Small intestine (tissue), 7 donors: ENCODE data around the gene DSEL. TPM values are rescaled to one million over a fixed set of nuclear protein-coding genes. Genes with fewer than 3 reads are reported as not detected.

Source experiments
- DNase-seq, 2 donors: peaks; one replicate each; pipeline versions ENCODE4 v3.0.0 to v3.0.0-alpha.2; 2013
- FAIRE-seq: peaks from 2 replicates; lab custom pipeline; 2012; peaks lifted over from hg19 to GRCh38; lab: Jason Lieb, UNC
- H3K27ac ChIP-seq, 3 donors: one replicate each; pipeline ENCODE4 v1.5.1; 2013; ENCODE audit warnings: low read length in 2 of 3, mild to moderate bottlenecking in 2 of 3, control low read depth in 1 of 3, inconsistent platforms in 1 of 3, low read depth in 1 of 3, moderate library complexity in 1 of 3
- H3K27me3 ChIP-seq, 3 donors: one replicate each; pipeline ENCODE4 v1.6.1; 2013; ENCODE audit warnings: low read length in 3 of 3, inconsistent platforms in 1 of 3; ENCODE audit not compliant: control insufficient read depth in 3 of 3, insufficient read depth in 3 of 3
- H3K36me3 ChIP-seq, 3 donors: one replicate each; pipeline ENCODE4 v1.6.1; 2013; ENCODE audit warnings: low read length in 3 of 3, inconsistent platforms in 1 of 3, low read depth in 1 of 3, mild to moderate bottlenecking in 1 of 3, moderate library complexity in 1 of 3; ENCODE audit not compliant: control insufficient read depth in 3 of 3, insufficient read depth in 2 of 3
- H3K4me1 ChIP-seq, 3 donors: one replicate each; pipeline ENCODE4 v1.6.1; 2013; ENCODE audit warnings: low read length in 2 of 3, inconsistent platforms in 1 of 3, low read depth in 1 of 3, mild to moderate bottlenecking in 1 of 3, moderate library complexity in 1 of 3; ENCODE audit not compliant: control insufficient read depth in 3 of 3, insufficient read depth in 2 of 3
- H3K4me3 ChIP-seq, 3 donors: one replicate each; pipeline ENCODE4 v1.5.1; 2013; ENCODE audit warnings: low read length in 3 of 3, control low read depth in 1 of 3, inconsistent platforms in 1 of 3, low read depth in 1 of 3, mild to moderate bottlenecking in 1 of 3, moderate library complexity in 1 of 3
- H3K9me3 ChIP-seq, 2 donors: one replicate each; pipeline ENCODE4 v1.6.1; 2013; ENCODE audit warnings: low read depth in 1 of 2, low read length in 1 of 2; ENCODE audit not compliant: control insufficient read depth in 2 of 2, insufficient read depth in 1 of 2
- WGBS, 3 donors: extraction: QIAGEN DNeasy Blood & Tissue Kit; methylation state at CpG; one replicate each; pipeline ENCODE4 v1.1.7; 2013; 5-methylcytosine and 5-hydroxymethylcytosine counted together
- polyA plus RNA-seq, 4 donors: library from polyadenylated mRNA; stranded (reverse) in 3 of 4; unstranded in 1 of 4; fragments of 200-250 nt in 3 of 4; fragments of 120-200 nt in 1 of 4; gene quantifications; one replicate each; pipeline versions ENCODE4 v1.2.1 to v1.2.3, GENCODE V29; 2013
- donor health status: healthy with polysubstance abuse.
- donor health status: control.
- donor health status: control.
- donor health status: Bipolar disorder and iron deficiency.
- donor health status: healthy.

Gene DSEL
- polyA plus RNA-seq, 4 donors, result 0.27 to 5.7 (median 1.3) TPM; not detected in 1

DNA sequence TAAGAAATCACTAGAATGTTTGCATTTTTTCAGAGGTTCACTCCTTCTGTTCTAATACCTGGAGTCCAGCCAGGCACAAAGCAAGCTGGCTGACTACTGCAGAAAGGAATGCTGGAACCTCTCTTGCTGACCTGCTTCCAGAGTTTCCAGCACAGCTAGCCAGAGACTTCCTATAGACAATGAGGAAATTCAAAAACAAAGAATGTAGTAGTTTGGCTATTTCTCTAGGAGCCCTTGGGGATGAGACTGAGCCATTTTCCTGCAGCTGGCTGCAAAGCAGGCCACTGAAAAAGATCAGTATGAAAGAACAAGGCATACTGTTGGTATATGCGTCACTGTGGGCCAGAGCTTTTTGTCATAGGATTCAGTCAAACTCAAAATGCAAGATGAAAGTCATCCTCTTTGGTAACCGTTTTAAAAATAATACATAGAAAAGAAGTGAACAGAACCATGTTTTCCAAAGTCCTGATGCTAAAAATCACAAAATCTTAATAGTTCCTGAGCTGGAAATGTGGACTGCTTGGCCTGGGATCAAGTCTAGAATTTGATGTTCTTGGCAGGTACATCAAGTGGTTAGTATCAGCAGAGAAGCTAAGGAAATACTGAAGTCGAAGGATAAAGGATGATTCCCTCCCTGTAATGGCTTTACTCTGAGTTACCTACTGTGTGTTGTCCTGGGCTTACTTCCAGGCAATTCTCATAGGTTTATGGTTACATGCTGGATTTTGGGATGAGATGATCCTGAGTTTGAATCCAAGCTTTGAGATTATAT is 9.0 kb upstream of the DSEL start:
- peak in 1 of 2 donors; percentile 36 for DNase-seq
- no peak overlapping the region for H3K4me3 ChIP-seq

GRCh38 chr18:67520351-67520921 is 3.9 kb upstream of the DSEL start:
- no peaks in the 10 kb centered on the region for H3K36me3 ChIP-seq
- DNase-seq, result no peak
- H3K27me3 ChIP-seq, result peaks cover 0 to 3% (median 0%) of the 10 kb centered on the region in 3 donors
- no peaks in the 10 kb centered on the region for H3K9me3 ChIP-seq
- 60 to 88% (median 85%) methylated on average over 2 of the region's 2 CpGs for WGBS, 3 donors
- peaks cover 0 to 14% (median 6%) of the 10 kb centered on the region in 3 donors for H3K4me1 ChIP-seq
- H3K27ac ChIP-seq, result no peak overlapping the region
- FAIRE-seq, result no peak
- H3K4me3 ChIP-seq, result no peak overlapping the region

More for the DNA sequence above, 9.0 kb upstream of the DSEL start:
- Histone ChIP-seq H3K36me3 (no peaks in the 10 kb centered on the region), H3K9me3 (no peaks in the 10 kb centered on the region), H3K27ac (no peak overlapping the region), H3K4me1 (peaks cover 0 to 6% (median 0%) of the 10 kb centered on the region in 3 donors), H3K27me3 (no peaks in the 10 kb centered on the region)
- no peak for FAIRE-seq
- WGBS, 3 donors, result 63 to 78% (median 73%) methylated on average over 3 of the region's 3 CpGs

- Histone ChIP-seq H3K9me3 (no peaks in the 10 kb centered on the region), H3K36me3 (no peaks in the 10 kb centered on the region), H3K4me3 (no peak overlapping the region), H3K27me3 (peaks cover 0 to 3% (median 0%) of the 10 kb centered on the region in 3 donors), H3K4me1 (peaks cover 0 to 14% (median 5%) of the 10 kb centered on the region in 3 donors), H3K27ac (no peak overlapping the region)
- WGBS, 3 donors, result 40 to 71% (median 51%) methylated on average over 2 of the region's 2 CpGs
- FAIRE-seq, result no peak
- DNase-seq, result peak in 1 of 2 donors; percentile 40
Observed at GRCh38 chr18:67519592-67519991, 3.1 kb upstream of the DSEL start.

DNA sequence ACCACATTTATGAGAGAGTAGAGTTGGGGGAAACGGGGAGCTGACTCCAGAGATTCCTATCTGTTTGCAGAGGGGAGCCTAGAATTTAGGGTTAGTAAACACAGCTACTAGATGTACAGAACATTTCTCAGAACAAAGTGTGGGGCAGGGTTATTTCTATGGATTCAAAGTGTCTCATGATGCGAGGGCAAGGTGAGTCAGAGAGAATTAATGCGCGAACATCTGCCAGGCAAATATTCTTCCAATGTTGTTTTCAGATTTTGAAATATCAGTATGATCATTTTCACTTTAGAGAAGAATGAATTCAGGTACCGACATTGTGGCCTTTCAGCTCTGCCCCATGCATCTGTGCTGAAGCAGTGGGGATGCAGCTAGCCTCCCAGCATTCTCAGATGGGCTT is 2.0 kb upstream of the DSEL start:
- DNase-seq (no peak), FAIRE-seq (no peak)
- Histone ChIP-seq H3K9me3 (no peaks in the 10 kb centered on the region), H3K4me3 (no peak overlapping the region), H3K27me3 (peaks cover 0 to 3% (median 0%) of the 10 kb centered on the region in 3 donors), H3K27ac (no peak overlapping the region), H3K36me3 (no peaks in the 10 kb centered on the region), H3K4me1 (peaks cover 0 to 14% (median 5%) of the 10 kb centered on the region in 3 donors)
- 85 to 91% (median 86%) methylated on average over 5 of the region's 5 CpGs for WGBS, 3 donors

- FAIRE-seq (no peak), DNase-seq (no peak)
- Histone ChIP-seq H3K27me3 (peaks cover 0 to 3% (median 0%) of the 10 kb centered on the region in 3 donors), H3K36me3 (no peaks in the 10 kb centered on the region), H3K4me1 (peaks cover 0 to 14% (median 5%) of the 10 kb centered on the region in 3 donors), H3K9me3 (no peaks in the 10 kb centered on the region), H3K27ac (peak overlapping the region in 2 of 3 donors; percentile 46 to 82), H3K4me3 (peak overlapping the region in 1 of 3 donors; percentile 67)
- WGBS, 3 donors, result 13 to 28% (median 18%) methylated on average over 4 of the region's 4 CpGs
Observed at GRCh38 chr18:67517444-67517765, 885 bp upstream of the DSEL start.

GRCh38 chr18:67515942-67516538 is 480 bp downstream of the DSEL start:
- FAIRE-seq, result no peak
- WGBS, 3 donors, result 0 to 1% (median 1%) methylated on average over 53 of the region's 53 CpGs
- Histone ChIP-seq H3K4me3 (peak overlapping the region; percentile 49 to 81 (median 77)), H3K36me3 (no peaks in the 10 kb centered on the region), H3K27me3 (peaks cover 0 to 3% (median 0%) of the 10 kb centered on the region in 3 donors), H3K9me3 (no peaks in the 10 kb centered on the region), H3K27ac (peak overlapping the region; percentile 57 to 87 (median 71)), H3K4me1 (peaks cover 0 to 14% (median 5%) of the 10 kb centered on the region in 3 donors)
- DNase-seq, result peak; percentile 83 to 93

- peak overlapping the region in 1 of 3 donors; percentile 81 for H3K4me3 ChIP-seq
- H3K4me1 ChIP-seq, result peaks cover 0 to 14% (median 5%) of the 10 kb centered on the region in 3 donors
- WGBS, 3 donors, result 72 to 79% (median 76%) methylated on average over 6 of the region's 6 CpGs
- DNase-seq, result peak in 1 of 2 donors; percentile 6
- H3K9me3 ChIP-seq, result no peaks in the 10 kb centered on the region
- no peaks in the 10 kb centered on the region for H3K36me3 ChIP-seq
- no peak for FAIRE-seq
- peaks cover 0 to 3% (median 0%) of the 10 kb centered on the region in 3 donors for H3K27me3 ChIP-seq
- H3K27ac ChIP-seq, result no peak overlapping the region
Observed at GRCh38 chr18:67514901-67515540, 1.5 kb downstream of the DSEL start.

DNA sequence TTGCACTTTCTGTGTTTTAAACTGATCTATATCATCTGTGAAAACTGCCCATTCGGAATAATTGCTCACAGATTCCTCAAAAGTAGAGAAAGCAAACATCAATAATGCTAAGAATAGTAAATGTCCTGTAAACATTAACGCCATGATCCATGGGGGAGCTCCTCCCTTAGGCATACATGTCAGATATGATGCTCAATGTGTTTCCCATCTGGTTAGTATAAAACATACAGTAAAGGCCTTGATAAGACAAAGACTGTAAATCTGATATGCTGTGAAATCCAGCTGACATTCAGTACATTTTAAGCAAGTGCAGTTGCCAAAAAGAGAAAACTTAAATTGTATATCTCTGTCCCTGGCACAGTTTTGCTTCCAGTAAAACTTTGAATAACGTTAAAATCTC is 2.1 kb downstream of the DSEL start:
- H3K27me3 ChIP-seq, result peaks cover 0 to 3% (median 0%) of the 10 kb centered on the region in 3 donors
- H3K4me3 ChIP-seq, result no peak overlapping the region
- H3K9me3 ChIP-seq, result no peaks in the 10 kb centered on the region
- H3K36me3 ChIP-seq, result no peaks in the 10 kb centered on the region
- FAIRE-seq (no peak), DNase-seq (no peak)
- 72 to 82% (median 80%) methylated on average over 3 of the region's 3 CpGs for WGBS, 3 donors
- H3K4me1 ChIP-seq, result peaks cover 0 to 10% (median 5%) of the 10 kb centered on the region in 3 donors
- H3K27ac ChIP-seq, result no peak overlapping the region
